ENCODE measurements around the gene GOLPH3L. TPM values are rescaled to one million over a fixed set of nuclear protein-coding genes. Genes with fewer than 3 reads are reported as not detected.
"Not testable (repeated sequence)": the region's sequence is repeated elsewhere in the genome, so short reads cannot be mapped to it uniquely, and the experiment has no call there.

The GOLPH3L gene
- 23.8 and 24.4 TPM in 2 replicates for total RNA-seq

DNA sequence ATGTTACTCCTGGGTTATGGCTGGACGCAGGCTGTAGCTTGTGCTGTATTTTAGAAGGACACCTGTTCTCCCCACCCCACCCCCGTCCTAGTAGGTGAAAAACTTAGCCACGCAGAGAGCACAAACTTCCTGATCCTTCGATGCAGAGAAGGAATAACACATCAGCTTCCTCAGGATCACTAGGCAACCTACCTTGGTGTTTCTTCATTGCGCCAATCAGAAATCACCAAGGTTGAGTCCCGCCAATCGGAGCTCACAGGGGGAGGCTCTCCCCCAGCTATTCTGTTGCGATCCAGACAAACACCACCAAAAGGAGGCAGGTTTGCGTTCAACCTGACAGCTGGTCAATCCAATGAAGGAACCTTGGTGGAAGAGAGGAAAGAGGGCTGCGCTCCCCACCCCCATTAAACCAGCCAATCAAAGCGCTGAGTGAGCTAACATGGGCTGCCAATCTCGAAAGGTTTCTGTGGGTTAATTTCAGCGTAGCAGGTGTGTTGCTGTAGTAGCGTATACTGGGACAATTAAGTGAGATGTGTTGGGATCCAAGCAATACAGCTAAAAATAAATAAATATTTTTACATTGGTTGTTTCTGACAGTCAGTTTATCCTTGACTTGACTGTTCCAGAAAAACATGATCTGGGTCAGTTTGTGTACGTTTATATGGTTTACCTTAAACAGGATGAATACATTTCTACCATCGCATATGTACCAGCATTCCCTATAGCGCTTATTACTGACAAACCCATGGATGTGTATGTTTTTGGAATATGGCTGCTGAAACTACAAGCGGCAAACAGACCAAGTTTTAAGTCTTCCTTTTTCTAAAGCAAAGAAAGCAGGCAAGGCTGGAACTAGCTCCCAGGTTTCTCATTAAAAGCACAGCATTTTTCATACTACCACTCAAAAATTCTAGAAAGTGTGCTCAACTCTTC is at the start of gene GOLPH3L:
Gene GOLPH3L (minus strand): TSS at position 160 of the 933 bp plus-strand sequence. CDS start 2,316 bp downstream, outside the sequence.
- intact Hi-C loops (cut with micrococcal nuclease): loop anchor here (1.0 to 5.0 kb wide), 2 partner anchors 68 to 230 kb away; partner anchors contain the start of genes ENSA and SETDB1

DNA sequence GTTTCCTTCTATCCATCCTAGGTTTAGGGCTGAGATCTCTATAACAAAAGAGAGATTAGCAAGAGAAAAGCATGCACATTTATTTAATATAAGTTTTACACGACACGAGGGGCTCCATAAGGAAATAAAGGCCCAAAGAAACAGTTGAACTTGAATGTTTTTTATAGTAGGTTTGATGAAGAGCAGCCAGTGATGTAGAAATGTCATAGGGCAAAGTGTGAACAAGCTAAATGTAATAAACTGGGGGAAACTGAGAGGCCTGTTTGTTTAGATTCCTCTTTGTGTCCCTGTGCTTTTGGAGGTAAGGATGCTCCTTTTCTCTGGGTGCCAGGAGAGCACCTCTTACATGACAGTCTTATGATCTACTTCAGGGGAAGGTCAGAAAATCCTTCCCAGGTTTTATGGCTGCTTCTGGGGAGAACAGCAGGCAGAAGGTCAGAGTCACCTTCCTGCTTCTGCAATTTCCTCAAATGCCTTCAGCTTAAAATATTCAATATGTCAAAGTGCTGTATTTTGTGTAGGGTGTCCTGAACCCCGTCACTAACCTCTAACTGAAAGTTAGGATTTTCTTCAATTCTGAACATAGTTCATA is 33.3 kb upstream of the GOLPH3L start:
- intact Hi-C loops (cut with micrococcal nuclease): no loop called here

- intact Hi-C loops (cut with micrococcal nuclease): no loop called here
Observed at GRCh38 chr1:150724336-150724735, 27.4 kb upstream of the GOLPH3L start.

DNA sequence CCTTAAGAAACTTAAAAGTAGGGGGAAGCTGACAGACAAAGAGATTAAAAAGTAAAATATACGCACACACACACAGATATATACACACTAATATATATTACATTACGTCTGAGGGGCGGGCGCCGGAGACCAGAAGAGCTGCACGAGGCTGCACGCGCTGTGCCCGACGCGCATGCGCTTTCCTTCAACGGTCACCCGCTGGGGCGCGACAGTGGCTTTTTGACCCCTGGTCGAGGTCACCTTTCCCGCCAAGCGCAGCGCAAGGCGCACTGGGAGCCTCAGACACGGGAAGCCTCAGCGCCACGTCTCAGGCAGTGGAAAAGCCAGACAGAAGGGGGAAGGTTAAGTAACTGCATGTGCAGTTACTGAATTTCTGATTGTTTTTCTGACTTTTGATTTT is 23.7 kb upstream of the GOLPH3L start, which contains the start of gene HORMAD1:
Gene HORMAD1 (minus strand): TSS at position 193 of the 400 bp plus-strand sequence. CDS start 1,390 bp downstream, outside the sequence.
- intact Hi-C loops (cut with micrococcal nuclease): no loop called here

DNA sequence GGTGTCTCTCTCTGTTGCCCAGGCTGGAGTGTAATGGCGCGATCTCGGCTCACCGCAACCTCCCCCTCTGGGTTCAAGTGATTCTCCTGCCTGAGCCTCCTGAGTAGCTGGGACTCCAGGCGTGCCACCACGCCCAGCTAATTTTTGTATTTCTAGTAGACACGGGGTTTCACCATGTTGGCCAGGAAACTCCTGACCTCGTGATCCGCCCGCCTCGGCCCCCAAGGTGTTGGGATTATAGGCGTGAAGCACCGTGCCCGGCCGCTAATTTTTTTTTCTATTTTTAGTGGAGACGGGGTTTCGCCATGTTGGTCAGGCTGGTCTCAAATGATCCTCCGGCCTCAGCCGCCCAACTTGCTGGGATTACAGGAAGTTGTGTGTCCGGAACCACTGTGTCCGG is 23.1 kb upstream of the GOLPH3L start:
- intact Hi-C loops (cut with micrococcal nuclease): no loop called here

GRCh38 chr1:150718225-150718891 is 21.4 kb upstream of the GOLPH3L start:
- intact Hi-C loops (cut with micrococcal nuclease): no loop called here

DNA sequence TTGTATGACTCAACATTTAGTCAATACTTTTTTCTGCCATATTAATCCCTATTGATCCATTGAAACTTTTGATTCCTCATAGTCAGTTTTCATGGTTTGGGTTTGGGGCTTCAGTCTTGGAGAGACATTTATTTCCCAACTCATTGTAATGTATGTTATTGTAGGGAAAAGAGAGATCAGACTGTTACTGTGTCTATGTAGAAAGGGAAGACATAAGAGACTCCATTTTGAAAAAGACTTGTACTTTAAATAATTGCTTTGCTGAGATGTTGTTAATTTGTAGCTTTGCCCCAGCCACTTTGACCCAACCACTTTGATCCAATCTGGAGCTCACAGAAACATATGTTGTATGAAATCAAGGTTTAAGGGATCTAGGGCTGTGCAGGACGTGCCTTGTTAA is 12.1 kb upstream of the GOLPH3L start:
- intact Hi-C loops (cut with micrococcal nuclease): not testable (repeated sequence)

- intact Hi-C loops (cut with micrococcal nuclease): no loop called here
Observed at GRCh38 chr1:150708595-150708994, 11.6 kb upstream of the GOLPH3L start.

- intact Hi-C loops (cut with micrococcal nuclease): no loop called here
Observed at GRCh38 chr1:150706091-150706490, 9.1 kb upstream of the GOLPH3L start.

DNA sequence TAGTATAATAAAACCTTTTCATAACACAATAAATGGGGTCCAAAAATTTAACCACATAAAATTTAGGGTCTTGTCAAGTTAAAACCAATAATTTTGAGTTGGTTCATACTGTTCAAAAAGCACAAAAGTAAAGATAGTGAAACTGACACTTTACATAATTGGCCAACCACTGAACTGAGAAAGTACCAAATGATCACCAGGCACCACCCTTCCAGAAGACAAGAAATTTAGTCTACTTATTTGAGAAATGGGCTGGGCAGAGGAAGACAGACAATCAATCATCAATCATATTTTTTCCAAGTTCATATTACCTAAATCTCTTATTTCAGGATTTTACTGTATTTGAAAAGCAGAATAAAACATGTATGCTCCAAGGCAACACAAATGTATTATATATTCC is 6.5 kb upstream of the GOLPH3L start:
- intact Hi-C loops (cut with micrococcal nuclease): no loop called here

- intact Hi-C loops (cut with micrococcal nuclease): loop anchor here (5.0 kb wide), 1 partner anchor 231 kb away; the partner anchor contains the start of gene SETDB1
Observed at GRCh38 chr1:150696590-150696989, 364 bp downstream of the GOLPH3L start.

DNA sequence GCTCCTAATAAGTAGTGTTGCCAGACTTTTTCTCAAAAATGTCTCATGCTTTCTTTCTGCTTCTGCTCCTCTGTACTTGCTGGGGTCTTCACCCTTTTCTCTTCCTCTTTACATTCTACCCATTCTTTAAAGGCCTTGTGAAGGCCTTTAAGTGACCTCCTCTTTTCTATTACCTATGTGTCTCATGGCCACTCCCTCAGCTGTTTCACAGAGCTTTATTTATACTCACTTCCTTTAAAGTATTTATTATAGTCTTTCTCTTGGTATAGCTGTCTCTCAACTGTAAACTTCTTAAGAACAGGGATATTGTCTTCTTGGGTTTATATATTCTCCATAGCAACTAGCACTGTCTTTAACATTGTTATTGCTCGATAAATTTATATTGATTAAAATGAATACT is 792 bp downstream of the GOLPH3L start:
- intact Hi-C loops (cut with micrococcal nuclease): loop anchor here (5.0 kb wide), 1 partner anchor 231 kb away; the partner anchor contains the start of gene SETDB1

- intact Hi-C loops (cut with micrococcal nuclease): loop anchor here (5.0 kb wide), 1 partner anchor 232 kb away; the partner anchor contains the start of gene SETDB1
Observed at GRCh38 chr1:150695561-150695960, 1.4 kb downstream of the GOLPH3L start.

DNA sequence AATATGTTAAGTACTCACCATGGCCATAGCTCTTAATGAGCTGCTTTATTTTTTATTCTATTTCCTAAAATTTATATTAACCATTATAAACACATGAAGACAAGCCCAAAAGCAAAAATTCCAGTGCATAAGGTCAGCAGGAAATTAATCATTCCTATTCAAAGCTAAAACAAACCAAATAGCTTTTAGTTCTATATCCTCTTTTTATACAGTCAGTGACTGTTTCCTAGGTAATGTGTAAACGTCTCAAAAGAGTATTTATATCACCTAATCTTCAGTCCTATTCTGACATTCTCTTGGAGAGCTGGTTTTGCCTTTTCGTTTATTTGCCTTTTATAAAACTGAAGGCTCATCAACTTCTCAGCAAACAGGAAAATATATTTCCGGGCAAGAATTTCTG is 4.2 kb downstream of the GOLPH3L start:
- intact Hi-C loops (cut with micrococcal nuclease): no loop called here

DNA sequence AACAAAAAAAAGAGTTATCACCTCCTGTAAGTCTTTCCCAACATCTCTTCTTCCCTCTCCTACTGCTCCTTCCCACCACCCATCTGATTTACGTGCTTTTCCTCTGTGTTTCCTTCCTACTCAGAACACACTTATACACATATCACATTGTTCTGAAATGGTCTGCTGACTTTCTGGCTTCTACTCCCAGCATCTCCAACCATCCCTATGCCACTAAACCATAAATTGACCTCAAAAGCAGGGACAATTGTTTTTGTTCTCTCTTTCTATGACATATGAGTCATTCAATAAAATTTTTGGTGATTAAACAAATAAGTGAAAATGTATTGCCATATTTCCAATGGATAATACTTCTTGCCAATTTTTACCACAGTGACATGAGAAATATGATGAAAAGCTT is 8.2 kb downstream of the GOLPH3L start:
- intact Hi-C loops (cut with micrococcal nuclease): no loop called here

- intact Hi-C loops (cut with micrococcal nuclease): no loop called here
Observed at GRCh38 chr1:150686275-150686674, 10.7 kb downstream of the GOLPH3L start.

DNA sequence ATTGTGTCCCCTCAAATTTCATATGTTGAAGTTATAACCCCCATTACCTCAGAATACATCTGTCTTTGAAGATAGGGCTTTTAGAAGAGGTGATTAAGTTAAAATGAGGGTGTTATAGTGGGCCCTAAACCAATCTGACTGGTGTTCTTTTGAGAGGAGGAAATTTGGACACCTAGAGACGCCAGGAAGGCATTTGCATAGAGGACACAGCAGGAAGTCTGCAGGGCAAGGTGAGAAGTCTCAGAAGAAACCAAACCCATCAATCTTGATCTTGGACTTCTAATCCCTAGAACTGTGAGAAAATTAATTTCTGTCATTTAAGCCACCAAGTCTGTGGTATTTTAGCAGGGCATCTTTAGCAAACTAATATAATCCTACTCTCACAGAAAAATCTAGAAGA is 13.0 kb downstream of the GOLPH3L start:
- intact Hi-C loops (cut with micrococcal nuclease): no loop called here

DNA sequence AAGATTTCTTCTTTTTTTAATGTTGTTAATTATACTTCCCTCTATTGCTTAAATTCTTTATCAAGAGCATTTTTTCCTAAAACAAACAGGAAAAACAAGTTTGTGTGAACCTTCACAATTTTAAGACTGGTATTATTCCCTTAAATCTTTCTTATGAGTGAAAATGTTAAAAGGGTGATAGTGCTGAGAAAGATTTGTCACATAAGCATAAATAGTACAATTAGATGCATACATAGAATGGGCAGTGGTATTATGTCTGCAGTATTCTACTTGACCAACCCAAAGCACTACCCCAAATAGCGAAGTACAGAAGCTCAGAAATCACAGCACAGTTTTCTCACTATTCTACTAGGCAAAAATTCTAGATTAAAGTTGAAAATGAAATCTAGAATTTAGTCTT is 18.0 kb downstream of the GOLPH3L start:
- intact Hi-C loops (cut with micrococcal nuclease): no loop called here

DNA sequence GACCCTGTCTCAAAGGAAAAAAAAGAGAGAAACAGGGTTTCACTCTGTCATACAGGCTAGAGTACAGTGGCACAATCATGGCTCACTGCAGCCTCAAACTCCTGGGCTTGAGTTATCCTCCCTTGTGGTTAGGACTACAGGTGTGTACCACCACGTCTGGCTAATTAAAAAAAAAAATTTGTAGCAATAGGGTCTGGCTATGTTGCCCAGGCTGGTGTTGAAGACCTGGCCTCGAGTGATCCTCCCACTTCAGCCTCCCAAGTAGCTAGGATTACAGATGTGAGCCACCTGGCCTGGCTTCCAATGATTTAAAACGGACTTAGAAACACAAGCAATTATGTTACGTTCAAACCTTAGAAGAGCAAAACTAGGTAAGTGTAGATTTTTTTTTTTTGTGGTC is 22.1 kb downstream of the GOLPH3L start:
- intact Hi-C loops (cut with micrococcal nuclease): no loop called here

- intact Hi-C loops (cut with micrococcal nuclease): no loop called here
Observed at GRCh38 chr1:150663321-150663720, 33.6 kb downstream of the GOLPH3L start.

DNA sequence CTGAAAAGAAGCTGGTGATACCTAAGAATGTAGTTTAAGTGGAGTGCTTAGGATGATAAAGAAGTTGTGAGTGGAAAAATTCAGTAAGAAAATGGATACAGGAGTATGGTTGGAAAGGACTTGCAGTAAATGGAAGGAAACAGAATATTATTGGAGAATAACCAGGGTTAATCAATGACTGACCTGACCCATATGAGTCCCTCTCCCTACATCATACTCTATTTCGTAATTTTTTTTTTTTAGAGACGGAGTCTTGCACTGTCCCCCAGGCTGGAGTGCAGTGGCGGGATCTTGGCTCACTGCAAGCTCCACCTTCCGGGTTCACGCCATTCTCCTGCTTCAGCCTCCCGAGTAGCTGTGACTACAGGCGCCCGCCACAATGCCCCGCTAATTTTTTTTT is 34.1 kb downstream of the GOLPH3L start:
- intact Hi-C loops (cut with micrococcal nuclease): no loop called here

GRCh38 chr1:150661156-150661555 is 35.8 kb downstream of the GOLPH3L start:
- intact Hi-C loops (cut with micrococcal nuclease): no loop called here
